Smooth muscle cell (in vitro differentiated cells): ENCODE data around the gene WDR20. TPM values are rescaled to one million over a fixed set of nuclear protein-coding genes. Genes with fewer than 3 reads are reported as not detected.

ENCODE experiments used
- DNase-seq: peaks from one replicate; lab custom pipeline; 2025; ENCODE audit not compliant: unreplicated experiment; lab: John Stamatoyannopoulos, UW
- H2AFZ ChIP-seq: fragments of 200-600 bp; sonication (generic); 2 replicates; pipeline ENCODE4 v1.6.0; 2016; ENCODE audit warnings: antibody characterized with exemption, low read depth, mild to moderate bottlenecking
- H3F3A ChIP-seq: fragments of 200-600 bp; sonication (generic); 2 replicates; pipeline ENCODE4 v1.6.0; 2017; ENCODE audit warnings: antibody characterized with exemption, low read depth
- H3K27ac ChIP-seq: fragments of 200-600 bp; sonication (generic); 2 replicates; pipeline ENCODE4 v1.5.1; 2016; ENCODE audit warnings: low read depth, mild to moderate bottlenecking
- H3K27me3 ChIP-seq: fragments of 200-600 bp; sonication (generic); 2 replicates; pipeline ENCODE4 v1.6.1; 2016; ENCODE audit warnings: low read depth, mild to moderate bottlenecking
- H3K36me3 ChIP-seq: fragments of 200-600 bp; sonication (generic); 2 replicates; pipeline ENCODE4 v1.5.1; 2016; ENCODE audit warnings: low read depth
- H3K4me1 ChIP-seq: fragments of 200-600 bp; sonication (generic); 2 replicates; pipeline ENCODE4 v1.5.1; 2016; ENCODE audit warnings: low read depth
- H3K4me2 ChIP-seq: fragments of 200-600 bp; sonication (generic); 2 replicates; pipeline ENCODE4 v1.6.0; 2016; ENCODE audit warnings: mild to moderate bottlenecking
- H3K4me3 ChIP-seq: fragments of 200-600 bp; sonication (generic); 2 replicates; pipeline ENCODE4 v1.5.1; 2016; ENCODE audit warnings: mild to moderate bottlenecking
- H3K79me2 ChIP-seq: fragments of 200-600 bp; sonication (generic); 2 replicates; pipeline ENCODE4 v1.6.0; 2016; ENCODE audit warnings: low read depth, mild to moderate bottlenecking
- H3K9ac ChIP-seq: fragments of 200-600 bp; sonication (generic); 2 replicates; pipeline ENCODE4 v1.6.0; 2016; ENCODE audit warnings: low read depth
- H3K9me3 ChIP-seq: fragments of 200-600 bp; sonication (generic); replicated peaks from 2 replicates; pipeline ENCODE4 v1.5.1; 2016; ENCODE audit warnings: low read depth
- H4K20me1 ChIP-seq: fragments of 200-600 bp; sonication (generic); 2 replicates; pipeline ENCODE4 v1.6.0; 2016; ENCODE audit warnings: low read depth
- CTCF ChIP-seq: fragments of 200-600 bp; sonication (generic); IDR thresholded peaks from 2 replicates; pipeline ENCODE4 v1.5.1; 2017; ENCODE audit warnings: borderline replicate concordance, mild to moderate bottlenecking, antibody characterized with exemption; ENCODE audit not compliant: insufficient read depth, poor library complexity, severe bottlenecking
- WGBS: methylation state at CpG from one replicate; pipeline ENCODE4 v1.1.7; 2016; ENCODE audit warnings: low lambda C conversion rate; 5-methylcytosine and 5-hydroxymethylcytosine counted together
- polyA plus RNA-seq: library from polyadenylated mRNA; unstranded; fragments of >200 nt; fragmentation: Nextera tagmentation; extraction: Ambion mirVana; gene quantifications from 2 replicates; pipeline ENCODE4 v1.2.1, GENCODE V29; 2016
- total RNA-seq: library from RNA; depleted of rRNA; stranded (reverse); fragments of >200 nt; gene quantifications from 2 replicates; pipeline ENCODE4 v1.2.3, GENCODE V29; 2014

Gene WDR20
- total and polyA plus RNA-seq, 2 experiments from 2014 or later = 12.0 to 19.4 TPM

GRCh38 chr14:102210421-102211042, 70.8 kb downstream of the WDR20 start:
- H3K27ac ChIP-seq = no peak overlapping the region
- no peak overlapping the region for H3K4me3 ChIP-seq
- 96% methylated on average over 12 of the region's 25 CpGs for WGBS
- no peaks in the 10 kb centered on the region for H3K9me3 ChIP-seq
- H2AFZ ChIP-seq = no peak overlapping the region
- H3K9ac ChIP-seq = no peak overlapping the region
- no peaks in the 10 kb centered on the region for H3F3A ChIP-seq
- no peak overlapping the region for H3K4me2 ChIP-seq
- no peak for DNase-seq
- no peak for TF ChIP-seq CTCF
- no peaks in the 10 kb centered on the region for H3K4me1 ChIP-seq
- no peaks in the 10 kb centered on the region for H3K27me3 ChIP-seq
- H3K36me3 ChIP-seq = no peaks in the 10 kb centered on the region
- no peaks in the 10 kb centered on the region for H3K79me2 ChIP-seq
- peaks cover 90% of the 10 kb centered on the region for H4K20me1 ChIP-seq

GRCh38 chr14:102211240-102211639, 71.5 kb downstream of the WDR20 start:
- Histone ChIP-seq H2AFZ (no peak overlapping the region), H4K20me1 (peaks cover 91% of the 10 kb centered on the region), H3K36me3 (no peaks in the 10 kb centered on the region), H3F3A (no peaks in the 10 kb centered on the region), H3K27ac (no peak overlapping the region), H3K9ac (no peak overlapping the region), H3K9me3 (no peaks in the 10 kb centered on the region), H3K4me2 (no peak overlapping the region), H3K27me3 (no peaks in the 10 kb centered on the region), H3K4me1 (no peaks in the 10 kb centered on the region), H3K4me3 (no peak overlapping the region), H3K79me2 (no peaks in the 10 kb centered on the region)
- TF ChIP-seq CTCF = no peak
- WGBS = 96% methylated on average over 12 of the region's 12 CpGs
- DNase-seq = no peak

- TF ChIP-seq CTCF = no peak
- no peaks in the 10 kb centered on the region for H3K27me3 ChIP-seq
- DNase-seq = no peak
- H4K20me1 ChIP-seq = peaks cover 92% of the 10 kb centered on the region
- H3K9ac ChIP-seq = no peak overlapping the region
- no peak overlapping the region for H3K4me3 ChIP-seq
- 99% methylated on average over 8 of the region's 8 CpGs for WGBS
- H3F3A ChIP-seq = no peaks in the 10 kb centered on the region
- no peaks in the 10 kb centered on the region for H3K9me3 ChIP-seq
- no peak overlapping the region for H3K27ac ChIP-seq
- H3K4me2 ChIP-seq = no peak overlapping the region
- H3K4me1 ChIP-seq = no peaks in the 10 kb centered on the region
- H3K36me3 ChIP-seq = no peaks in the 10 kb centered on the region
- no peak overlapping the region for H2AFZ ChIP-seq
- no peaks in the 10 kb centered on the region for H3K79me2 ChIP-seq
Observed at GRCh38 chr14:102212356-102212755, 72.7 kb downstream of the WDR20 start.

- Histone ChIP-seq H3K27me3 (no peaks in the 10 kb centered on the region), H3F3A (no peaks in the 10 kb centered on the region), H4K20me1 (peaks cover 92% of the 10 kb centered on the region), H3K9me3 (no peaks in the 10 kb centered on the region), H3K9ac (no peak overlapping the region), H3K79me2 (no peaks in the 10 kb centered on the region), H3K27ac (no peak overlapping the region), H3K4me3 (no peak overlapping the region), H3K4me2 (no peak overlapping the region), H2AFZ (no peak overlapping the region), H3K36me3 (no peaks in the 10 kb centered on the region), H3K4me1 (no peaks in the 10 kb centered on the region)
- 96% methylated on average over 10 of the region's 10 CpGs for WGBS
- TF ChIP-seq CTCF = no peak
- DNase-seq = no peak
Observed at GRCh38 chr14:102212845-102213244, 73.1 kb downstream of the WDR20 start.
